CD4-positive, alpha-beta memory T cell (primary cell): Measurements from ENCODE around the gene WDR37. TPM values are rescaled to one million over a fixed set of nuclear protein-coding genes. Genes with fewer than 3 reads are reported as not detected.

Experiments used
- CTCF ChIA-PET: fragments of 350-600 bp; sonication (Branson Sonifier 250); formaldehyde crosslinking; loops from one replicate; lab custom pipeline; 2021; ENCODE audit warnings: inconsistent platforms; ENCODE audit not compliant: partially characterized antibody; lab: Charles Lee
- POLR2A ChIA-PET: fragments of 350-600 bp; sonication (Branson Sonifier 250); formaldehyde crosslinking; loops from one replicate; lab custom pipeline; 2021; ENCODE audit not compliant: partially characterized antibody; lab: Charles Lee
- DNase-seq, 5 donors: peaks; one replicate each; pipeline versions ENCODE4 v3.0.0 to v3.0.0-alpha.2; 2020 to 2022; ENCODE audit warnings: mixed read lengths in 1 of 5
- H3K27ac ChIP-seq: one replicate; pipeline ENCODE4 v1.7.0; 2013; ENCODE audit warnings: low read depth, low read length
- H3K27me3 ChIP-seq: 2 replicates; pipeline ENCODE4 v1.7.0; 2013; ENCODE audit warnings: mild to moderate bottlenecking, low read length, moderate library complexity; ENCODE audit not compliant: insufficient read depth
- H3K36me3 ChIP-seq: 2 replicates; pipeline ENCODE4 v1.7.0; 2013; ENCODE audit warnings: mild to moderate bottlenecking, low read length, moderate library complexity; ENCODE audit not compliant: insufficient read depth
- H3K4me1 ChIP-seq: 2 replicates; pipeline ENCODE4 v1.7.0; 2013; ENCODE audit warnings: mild to moderate bottlenecking, low read length, moderate library complexity; ENCODE audit not compliant: insufficient read depth
- H3K4me3 ChIP-seq, 2 donors: one replicate each; pipeline ENCODE4 v1.7.0; 2013; ENCODE audit warnings: low read length in 2 of 2, mild to moderate bottlenecking in 1 of 2
- H3K9me3 ChIP-seq, 2 donors: one replicate each; pipeline ENCODE4 v1.7.0; 2013; ENCODE audit warnings: low read length in 2 of 2, control low read depth in 1 of 2; ENCODE audit not compliant: control insufficient read depth in 1 of 2
- H3K27ac Mint-ChIP-seq, 7 donors: one replicate each; pipeline ENCODE4 v1.8.0; 2020 to 2021; ENCODE audit warnings: mixed read lengths in 7 of 7, mild to moderate bottlenecking in 6 of 7, inconsistent platforms in 3 of 7, moderate library complexity in 3 of 7
- H3K27me3 Mint-ChIP-seq, 2 donors: one replicate each; pipeline ENCODE4 v1.8.0; 2020 to 2021; ENCODE audit warnings: mixed read lengths in 2 of 2
- H3K36me3 Mint-ChIP-seq, 2 donors: one replicate each; pipeline ENCODE4 v1.8.0; 2020 to 2021; ENCODE audit warnings: mixed read lengths in 2 of 2, inconsistent platforms in 1 of 2, mild to moderate bottlenecking in 1 of 2
- H3K4me1 Mint-ChIP-seq, 4 donors: one replicate each; pipeline ENCODE4 v1.8.0; 2020 to 2021; ENCODE audit warnings: mixed read lengths in 4 of 4, mild to moderate bottlenecking in 1 of 4
- H3K4me3 Mint-ChIP-seq, 8 donors: one replicate each; pipeline ENCODE4 v1.8.0; 2020 to 2021; ENCODE audit warnings: mixed read lengths in 8 of 8, mild to moderate bottlenecking in 7 of 8, moderate library complexity in 6 of 8, inconsistent platforms in 3 of 8
- H3K9me3 Mint-ChIP-seq, 8 donors: one replicate each; pipeline ENCODE4 v1.8.0; 2020 to 2021; ENCODE audit warnings: mixed read lengths in 8 of 8, mild to moderate bottlenecking in 5 of 8, inconsistent platforms in 3 of 8, moderate library complexity in 1 of 8
- intact Hi-C: fragments of 100-400 bp; cut with micrococcal nuclease; formaldehyde crosslinking; loops from one replicate; pipeline ENCODE4 v1.15.1; 2023
- polyA plus RNA-seq, 2 donors: library from polyadenylated mRNA; unstranded; fragments of 300-500 nt; fragmentation: Illumina TruSeq; gene quantifications; one replicate each; pipeline ENCODE4 v1.2.3, GENCODE V29; 2021
- total RNA-seq, 2 experiments: library from RNA; stranded (reverse); gene quantifications; one replicate each; pipeline ENCODE4 v1.2.3, GENCODE V29; 2021

Gene WDR37
- total and polyA plus RNA-seq, 4 experiments from 2014 or later: 14.2 to 42.5 (median 29.8) TPM

DNA sequence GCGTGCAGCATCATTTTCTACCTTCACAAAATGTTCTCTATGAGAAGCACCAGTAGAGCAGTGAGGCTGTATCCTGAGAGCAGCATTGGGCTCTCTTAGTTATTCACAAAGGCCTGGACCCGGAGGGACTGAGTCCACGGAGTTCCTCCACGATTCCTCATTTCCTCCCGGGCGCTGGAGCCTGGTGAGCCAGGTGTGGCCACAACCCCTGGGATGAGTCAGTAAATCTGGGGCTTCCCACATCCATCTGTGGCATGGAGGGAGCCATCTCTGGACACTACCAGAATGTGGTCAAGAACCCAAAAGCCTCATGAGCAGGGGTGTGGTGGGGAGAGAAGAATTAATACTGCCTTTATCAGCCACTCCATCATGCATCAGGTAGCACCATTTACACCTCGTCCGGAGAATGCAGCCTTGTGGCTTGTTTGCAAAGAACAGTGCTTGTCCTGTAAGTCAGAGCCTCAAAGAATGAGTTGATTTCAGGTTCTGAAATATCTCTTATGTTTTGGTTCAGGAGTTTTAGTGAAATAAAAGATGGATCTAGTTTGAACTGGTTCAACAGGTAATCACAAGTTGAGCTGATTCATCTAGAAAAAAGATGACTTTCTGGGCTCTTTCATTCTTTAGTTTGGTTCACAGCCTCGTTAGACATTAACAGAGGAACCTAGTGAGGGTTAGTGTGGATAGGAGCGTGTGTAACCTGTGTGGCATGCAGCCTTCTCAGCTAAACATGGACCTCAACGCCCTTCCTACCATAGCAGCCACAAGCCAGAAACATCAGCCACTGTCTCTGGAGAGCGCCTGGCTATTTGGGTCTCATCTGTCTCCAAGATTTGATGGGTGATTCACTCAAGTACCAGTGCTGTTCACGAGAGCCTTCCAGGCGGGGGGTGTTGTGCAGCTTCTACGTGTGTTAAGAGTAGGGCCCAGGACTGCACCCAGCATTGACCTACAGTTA is 95.2 kb downstream of the WDR37 start:
- H3K27me3 Mint-ChIP-seq: peaks cover 0 to 8% of the 10 kb centered on the region in 2 donors
- no peaks in the 10 kb centered on the region for H3K36me3 ChIP-seq
- no peaks in the 10 kb centered on the region for H3K9me3 ChIP-seq
- H3K9me3 Mint-ChIP-seq: peaks cover 0 to 13% (median 7%) of the 10 kb centered on the region in 8 donors
- H3K4me3 ChIP-seq: no peak overlapping the region
- H3K27ac ChIP-seq: no peak overlapping the region
- no peak overlapping the region for H3K4me3 Mint-ChIP-seq
- intact Hi-C loops: no loop called here
- no peak for DNase-seq
- ChIA-PET CTCF (no interaction called here), POLR2A (no interaction called here)
- peaks cover 12% of the 10 kb centered on the region for H3K4me1 ChIP-seq
- peaks cover 6 to 11% (median 8%) of the 10 kb centered on the region in 4 donors for H3K4me1 Mint-ChIP-seq
- peaks cover 0 to 7% of the 10 kb centered on the region in 2 donors for H3K36me3 Mint-ChIP-seq
- H3K27ac Mint-ChIP-seq: peak overlapping the region in 2 of 7 donors; percentile 42 to 63
- H3K27me3 ChIP-seq: no peaks in the 10 kb centered on the region

DNA sequence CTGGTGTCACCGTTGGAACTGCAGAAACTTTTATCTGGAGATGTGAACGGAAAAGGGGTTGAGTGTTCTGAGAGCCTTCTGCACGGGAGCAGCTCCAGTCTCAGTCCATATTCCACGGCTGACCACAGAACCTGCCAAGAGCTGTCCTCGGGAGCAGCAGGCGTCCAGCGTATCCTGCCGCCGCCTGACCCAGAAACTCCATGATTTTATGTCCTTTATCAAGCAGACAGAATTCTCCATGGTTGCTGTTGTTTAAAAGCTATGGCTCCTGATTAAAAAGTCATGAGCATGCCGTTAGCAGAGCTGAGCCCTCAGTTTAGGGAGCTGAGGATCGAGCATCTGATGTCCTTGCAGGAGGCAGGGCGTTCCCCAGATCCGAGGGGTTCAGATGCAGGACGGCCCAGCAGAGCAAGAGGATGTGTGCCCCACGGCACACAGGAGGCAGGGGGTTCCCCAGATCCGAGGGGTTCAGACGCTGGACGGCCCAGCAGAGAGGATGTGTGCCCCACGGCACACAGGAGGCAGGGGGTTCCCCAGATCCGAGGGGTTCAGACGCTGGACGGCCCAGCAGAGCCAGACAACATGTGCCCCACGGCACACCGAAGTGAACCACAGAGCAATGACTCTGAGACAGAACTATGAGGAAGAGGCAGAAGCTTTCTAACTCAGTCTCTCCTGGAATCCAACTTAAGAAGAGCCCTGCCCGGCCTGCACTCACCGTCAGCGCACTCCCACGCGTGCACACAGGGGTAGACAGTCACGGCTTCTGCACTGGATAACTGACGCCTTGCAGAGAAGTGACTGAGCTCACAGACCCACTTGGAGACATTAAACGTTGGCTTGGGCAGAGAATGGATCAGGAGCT is 96.4 kb downstream of the WDR37 start:
- Histone ChIP-seq H3K4me3 (no peak overlapping the region), H3K27me3 (no peaks in the 10 kb centered on the region), H3K27ac (no peak overlapping the region), H3K36me3 (no peaks in the 10 kb centered on the region), H3K9me3 (no peaks in the 10 kb centered on the region), H3K4me1 (peaks cover 12% of the 10 kb centered on the region)
- Mint-ChIP-seq H3K9me3 (peaks cover 0 to 2% (median 0%) of the 10 kb centered on the region in 8 donors), H3K27ac (no peak overlapping the region), H3K4me3 (no peak overlapping the region), H3K27me3 (peaks cover 0 to 9% of the 10 kb centered on the region in 2 donors), H3K36me3 (no peaks in the 10 kb centered on the region), H3K4me1 (peaks cover 6 to 11% (median 8%) of the 10 kb centered on the region in 4 donors)
- no peak for DNase-seq
- ChIA-PET POLR2A (no interaction called here), CTCF (no interaction called here)
- intact Hi-C loops: no loop called here

DNA sequence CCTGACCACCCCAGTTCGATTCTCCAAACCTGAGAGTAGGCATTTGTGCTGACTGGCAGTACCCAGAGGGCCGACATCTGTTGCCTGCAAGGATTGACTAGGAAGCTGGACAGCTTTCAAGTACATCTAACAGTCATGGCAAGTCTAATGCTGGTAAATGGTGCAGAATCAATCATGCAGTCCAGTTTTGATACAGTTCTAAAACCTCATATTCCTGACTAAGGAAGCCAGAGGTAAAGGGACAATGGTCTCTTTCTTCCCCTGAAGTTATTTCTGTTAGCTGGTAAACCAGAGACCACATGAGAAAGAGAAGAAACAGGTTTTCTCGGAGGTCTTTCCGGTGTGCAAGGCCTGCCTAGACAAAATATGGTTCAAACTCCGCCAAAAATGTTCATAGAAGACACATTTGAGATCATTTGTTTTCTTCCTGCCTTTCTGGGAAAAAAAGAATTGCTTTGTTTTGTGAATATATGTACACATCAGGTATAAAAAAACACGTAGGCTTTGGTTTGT is 97.1 kb downstream of the WDR37 start:
- Mint-ChIP-seq H3K27ac (no peak overlapping the region), H3K4me3 (no peak overlapping the region)
- no peak for DNase-seq

DNA sequence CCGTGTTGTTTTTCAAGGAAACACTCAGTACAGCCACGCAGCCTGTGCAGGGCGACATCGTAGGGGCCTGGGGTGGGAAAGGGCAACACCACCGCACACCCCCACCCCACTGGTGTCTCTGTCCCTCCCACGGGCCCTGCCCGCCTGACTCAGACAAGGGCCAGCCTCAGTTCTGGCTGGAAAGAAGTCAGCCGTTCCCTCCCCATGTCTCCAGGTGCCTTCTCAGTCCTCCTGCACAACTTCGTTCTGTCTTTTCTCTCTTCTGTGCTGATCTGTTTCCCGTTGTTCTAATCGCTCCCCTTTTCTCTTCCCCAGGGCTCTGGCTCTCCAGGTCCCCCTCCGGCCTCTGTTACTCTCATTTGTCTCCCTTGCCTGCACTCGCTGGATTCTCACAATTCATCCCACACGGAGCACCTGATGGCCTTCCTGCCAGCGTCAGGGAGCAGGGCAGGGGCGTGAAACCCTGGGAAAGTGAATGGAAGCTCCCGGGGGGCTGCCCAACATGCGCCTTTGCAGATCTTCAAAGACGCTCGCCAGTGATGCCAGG is 97.7 kb downstream of the WDR37 start:
- Mint-ChIP-seq H3K4me3 (no peak overlapping the region), H3K27ac (peak overlapping the region in 2 of 7 donors; percentile 60 to 69), H3K4me1 (peaks cover 6 to 11% (median 8%) of the 10 kb centered on the region in 4 donors), H3K9me3 (peaks cover 0 to under 1% (median 0%) of the 10 kb centered on the region in 8 donors), H3K27me3 (peaks cover 2 to 8% of the 10 kb centered on the region in 2 donors), H3K36me3 (no peaks in the 10 kb centered on the region)
- no peaks in the 10 kb centered on the region for H3K36me3 ChIP-seq
- ChIA-PET CTCF (no interaction called here), POLR2A (no interaction called here)
- H3K27me3 ChIP-seq: no peaks in the 10 kb centered on the region
- intact Hi-C loops: no loop called here
- H3K9me3 ChIP-seq: no peaks in the 10 kb centered on the region
- DNase-seq: no peak
- no peak overlapping the region for H3K4me3 ChIP-seq
- peaks cover 12% of the 10 kb centered on the region for H3K4me1 ChIP-seq
- H3K27ac ChIP-seq: no peak overlapping the region

More for the DNA sequence above, 97.1 kb downstream of the WDR37 start:
- Histone ChIP-seq H3K36me3 (no peaks in the 10 kb centered on the region), H3K4me3 (no peak overlapping the region), H3K27me3 (no peaks in the 10 kb centered on the region), H3K4me1 (peaks cover 12% of the 10 kb centered on the region), H3K9me3 (no peaks in the 10 kb centered on the region), H3K27ac (no peak overlapping the region)
- no peaks in the 10 kb centered on the region for H3K36me3 Mint-ChIP-seq
- ChIA-PET POLR2A (no interaction called here), CTCF (no interaction called here)
- H3K27me3 Mint-ChIP-seq: peaks cover 2 to 9% of the 10 kb centered on the region in 2 donors
- peaks cover 0 to 2% (median 0%) of the 10 kb centered on the region in 8 donors for H3K9me3 Mint-ChIP-seq
- intact Hi-C loops: no loop called here
- peaks cover 6 to 11% (median 8%) of the 10 kb centered on the region in 4 donors for H3K4me1 Mint-ChIP-seq

- POLR2A ChIA-PET: no interaction called here
Observed at GRCh38 chr10:1154531-1155295, 98.5 kb downstream of the WDR37 start.

DNA sequence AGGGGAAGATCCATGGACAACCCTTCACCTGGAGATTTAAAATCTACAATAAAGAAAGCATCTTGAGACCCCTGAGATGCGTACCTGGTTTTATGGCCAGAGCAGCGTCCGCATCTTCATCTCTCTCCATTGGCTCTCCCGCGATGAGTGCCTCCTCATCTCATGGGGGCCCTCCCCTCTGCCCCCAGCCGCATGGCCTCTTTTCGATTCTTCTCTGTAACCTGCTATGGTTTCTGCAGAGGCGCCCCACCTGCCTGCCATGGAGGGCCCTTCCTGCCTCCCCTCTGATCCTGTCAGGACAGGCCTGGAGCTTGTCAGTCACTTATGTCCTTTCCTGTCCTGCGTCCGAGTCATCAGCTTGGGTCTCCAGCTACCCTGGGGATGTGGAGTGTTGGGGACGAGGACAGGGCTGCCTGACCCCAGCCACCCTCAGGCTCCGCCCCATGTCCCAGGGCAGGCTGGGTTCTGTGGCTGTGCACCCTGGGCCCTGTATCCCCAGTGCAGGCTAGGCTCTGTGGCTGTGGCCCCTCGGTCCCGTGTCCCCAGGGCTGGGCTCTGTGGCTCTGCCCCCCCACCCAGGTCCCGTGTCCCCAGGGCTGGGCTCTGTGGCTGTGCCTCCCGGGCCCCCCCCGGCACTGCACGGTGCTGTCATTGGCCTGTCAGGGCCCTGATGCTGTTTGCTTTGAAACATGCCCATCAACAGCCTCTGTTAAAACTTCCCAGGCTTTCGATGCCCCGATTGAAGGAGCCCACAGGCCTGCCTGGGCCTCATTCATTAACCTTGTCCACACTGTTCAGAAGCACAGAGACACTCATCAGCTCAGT is 99.8 kb downstream of the WDR37 start:
- intact Hi-C loops: no loop called here
- Histone ChIP-seq H3K4me1 (no peaks in the 10 kb centered on the region), H3K27ac (no peak overlapping the region), H3K9me3 (no peaks in the 10 kb centered on the region), H3K36me3 (no peaks in the 10 kb centered on the region), H3K27me3 (no peaks in the 10 kb centered on the region), H3K4me3 (no peak overlapping the region)
- Mint-ChIP-seq H3K27me3 (peaks cover 2 to 6% of the 10 kb centered on the region in 2 donors), H3K36me3 (no peaks in the 10 kb centered on the region), H3K9me3 (peaks cover 0 to 2% (median 0%) of the 10 kb centered on the region in 8 donors), H3K4me1 (no peaks in the 10 kb centered on the region), H3K4me3 (no peak overlapping the region), H3K27ac (no peak overlapping the region)
- POLR2A ChIA-PET: no interaction called here
- no peak for DNase-seq
- CTCF ChIA-PET: no interaction called here

More at GRCh38 chr10:1154531-1155295, 98.5 kb downstream of the WDR37 start:
- CTCF ChIA-PET: no interaction called here
- intact Hi-C loops: no loop called here
- peaks cover 2 to 6% of the 10 kb centered on the region in 2 donors for H3K27me3 Mint-ChIP-seq
- Histone ChIP-seq H3K4me1 (peaks cover 5% of the 10 kb centered on the region), H3K36me3 (no peaks in the 10 kb centered on the region), H3K27me3 (no peaks in the 10 kb centered on the region), H3K27ac (no peak overlapping the region), H3K9me3 (no peaks in the 10 kb centered on the region), H3K4me3 (no peak overlapping the region)
- no peak for DNase-seq
- peaks cover 2 to 7% (median 4%) of the 10 kb centered on the region in 4 donors for H3K4me1 Mint-ChIP-seq
- peaks cover 0 to 2% (median 0%) of the 10 kb centered on the region in 8 donors for H3K9me3 Mint-ChIP-seq
- no peak overlapping the region for H3K27ac Mint-ChIP-seq
- no peak overlapping the region for H3K4me3 Mint-ChIP-seq
- no peaks in the 10 kb centered on the region for H3K36me3 Mint-ChIP-seq
